HUES6 (cell line): Measurements from ENCODE around the gene SLK.

Experiments
- H3K27ac ChIP-seq: 2 replicates; pipeline ENCODE4 v1.7.0; 2013; ENCODE audit warnings: low read depth, mild to moderate bottlenecking, low read length, inconsistent platforms
- H3K27me3 ChIP-seq: 2 replicates; pipeline ENCODE4 v1.6.1; 2013; ENCODE audit warnings: low read length; ENCODE audit not compliant: control insufficient read depth, insufficient read depth
- H3K36me3 ChIP-seq: 2 replicates; pipeline ENCODE4 v1.6.1; 2013; ENCODE audit warnings: low read length; ENCODE audit not compliant: control insufficient read depth, insufficient read depth
- H3K4me1 ChIP-seq: 2 replicates; pipeline ENCODE4 v1.6.1; 2013; ENCODE audit warnings: low read length; ENCODE audit not compliant: control insufficient read depth, insufficient read depth
- H3K4me3 ChIP-seq: 2 replicates; pipeline ENCODE4 v1.5.1; 2013; ENCODE audit warnings: low read depth, low read length
- H3K9ac ChIP-seq: one replicate; pipeline ENCODE4 v1.6.1; 2013; ENCODE audit warnings: mild to moderate bottlenecking, low read length
- H3K9me3 ChIP-seq: 2 replicates; pipeline ENCODE4 v1.6.1; 2013; ENCODE audit warnings: low read depth, low read length; ENCODE audit not compliant: control insufficient read depth, insufficient read depth

The SLK gene

DNA sequence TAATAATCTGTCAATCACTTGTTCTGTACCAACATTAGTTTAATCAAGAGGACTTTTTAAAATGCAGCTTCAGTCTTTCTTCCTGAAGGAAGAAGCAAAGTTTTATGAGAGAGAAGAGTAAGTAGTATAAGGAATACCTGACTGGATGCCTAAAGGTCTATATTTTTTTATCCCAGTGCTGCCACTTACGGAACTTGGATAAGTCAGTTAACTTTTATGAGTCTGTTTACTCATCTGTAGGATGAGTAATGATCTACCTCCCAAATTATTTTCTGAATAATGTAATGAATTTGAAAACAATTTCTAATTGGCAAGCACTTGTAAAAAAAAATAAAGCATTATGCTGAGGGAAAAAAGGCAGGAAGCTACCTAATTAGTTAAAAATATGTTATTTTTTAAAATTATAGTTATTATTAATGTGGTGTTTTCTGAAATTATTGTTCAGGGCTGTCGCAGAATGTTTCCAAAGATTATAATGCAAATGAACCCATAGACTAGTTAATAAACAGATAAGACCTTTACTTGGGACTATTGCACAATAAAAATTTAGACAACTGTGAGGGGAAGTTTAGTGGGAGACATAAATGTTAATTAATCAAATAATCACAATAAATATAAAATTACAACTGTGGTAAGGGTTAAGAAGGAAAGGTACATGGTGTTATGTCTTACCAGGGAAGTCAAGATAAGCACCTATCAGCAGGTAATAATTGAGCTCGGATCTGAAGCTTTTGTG lies 24.6 kb downstream of the SLK start:
- no peak overlapping the region for H3K27ac ChIP-seq
- no peak overlapping the region for H3K9ac ChIP-seq
- H3K36me3 ChIP-seq = no peaks in the 10 kb centered on the region
- no peaks in the 10 kb centered on the region for H3K27me3 ChIP-seq
- no peaks in the 10 kb centered on the region for H3K9me3 ChIP-seq
- H3K4me1 ChIP-seq = no peaks in the 10 kb centered on the region
- no peak overlapping the region for H3K4me3 ChIP-seq

DNA sequence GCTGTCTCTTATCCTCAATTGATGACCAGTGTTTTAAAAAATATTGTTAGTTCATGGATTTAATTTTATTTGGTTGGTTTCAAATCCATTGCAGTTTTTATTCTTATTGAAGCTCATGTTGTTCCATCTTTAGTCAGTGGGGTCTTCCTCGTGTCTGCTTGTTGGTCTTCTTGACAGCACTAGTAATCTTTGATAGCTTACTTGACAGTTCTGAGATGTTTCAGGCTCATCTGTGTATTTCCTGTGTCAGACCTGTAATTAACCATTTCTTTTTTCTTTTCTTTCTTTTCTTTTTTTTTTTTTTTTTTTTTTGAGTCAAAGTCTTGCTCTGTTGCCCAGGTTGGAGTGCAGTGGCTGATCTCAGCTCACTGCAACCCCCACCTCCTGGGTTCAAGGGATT lies 28.2 kb downstream of the SLK start:
- H3K9me3 ChIP-seq = no peaks in the 10 kb centered on the region
- H3K27ac ChIP-seq = no peak overlapping the region
- H3K4me3 ChIP-seq = no peak overlapping the region
- peaks cover 4% of the 10 kb centered on the region; the same call in 1 of the 2 replicates for H3K36me3 ChIP-seq
- H3K9ac ChIP-seq = no peak overlapping the region
- no peaks in the 10 kb centered on the region for H3K27me3 ChIP-seq
- H3K4me1 ChIP-seq = no peaks in the 10 kb centered on the region

DNA sequence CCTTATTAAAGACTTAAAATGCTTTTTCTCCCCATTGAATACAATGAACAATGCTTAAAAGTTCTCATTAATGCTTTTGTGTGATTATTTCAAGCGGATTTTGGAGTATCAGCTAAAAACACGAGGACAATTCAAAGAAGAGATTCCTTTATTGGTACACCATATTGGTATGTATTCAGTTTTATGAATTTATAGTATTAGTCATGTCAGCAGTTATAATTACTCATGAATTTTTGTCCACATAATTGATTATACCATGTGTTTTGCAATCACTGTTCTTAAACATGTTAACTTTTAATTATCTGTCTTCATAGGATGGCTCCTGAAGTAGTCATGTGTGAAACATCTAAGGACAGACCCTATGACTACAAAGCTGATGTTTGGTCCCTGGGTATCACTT lies 31.9 kb downstream of the SLK start:
- no peaks in the 10 kb centered on the region for H3K4me1 ChIP-seq
- no peaks in the 10 kb centered on the region for H3K27me3 ChIP-seq
- no peaks in the 10 kb centered on the region for H3K9me3 ChIP-seq
- H3K9ac ChIP-seq = no peak overlapping the region
- H3K27ac ChIP-seq = no peak overlapping the region
- H3K4me3 ChIP-seq = no peak overlapping the region
- H3K36me3 ChIP-seq = peaks cover 31% of the 10 kb centered on the region

DNA sequence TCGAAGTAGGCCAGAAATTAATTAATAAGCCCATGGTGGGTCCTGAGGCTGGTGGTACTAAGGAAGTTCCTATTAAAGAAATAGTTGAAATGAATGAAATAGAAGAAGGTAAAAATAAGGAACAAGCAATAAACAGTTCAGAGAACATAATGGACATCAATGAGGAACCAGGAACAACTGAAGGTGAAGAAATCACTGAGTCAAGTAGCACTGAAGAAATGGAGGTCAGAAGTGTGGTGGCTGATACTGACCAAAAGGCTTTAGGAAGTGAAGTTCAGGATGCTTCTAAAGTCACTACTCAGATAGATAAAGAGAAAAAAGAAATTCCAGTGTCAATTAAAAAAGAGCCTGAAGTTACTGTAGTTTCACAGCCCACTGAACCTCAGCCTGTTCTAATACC lies 36.0 kb downstream of the SLK start:
- no peaks in the 10 kb centered on the region for H3K4me1 ChIP-seq
- H3K4me3 ChIP-seq = no peak overlapping the region
- H3K27ac ChIP-seq = no peak overlapping the region
- no peaks in the 10 kb centered on the region for H3K27me3 ChIP-seq
- no peak overlapping the region for H3K9ac ChIP-seq
- peaks cover 50% of the 10 kb centered on the region for H3K36me3 ChIP-seq
- H3K9me3 ChIP-seq = no peaks in the 10 kb centered on the region

DNA sequence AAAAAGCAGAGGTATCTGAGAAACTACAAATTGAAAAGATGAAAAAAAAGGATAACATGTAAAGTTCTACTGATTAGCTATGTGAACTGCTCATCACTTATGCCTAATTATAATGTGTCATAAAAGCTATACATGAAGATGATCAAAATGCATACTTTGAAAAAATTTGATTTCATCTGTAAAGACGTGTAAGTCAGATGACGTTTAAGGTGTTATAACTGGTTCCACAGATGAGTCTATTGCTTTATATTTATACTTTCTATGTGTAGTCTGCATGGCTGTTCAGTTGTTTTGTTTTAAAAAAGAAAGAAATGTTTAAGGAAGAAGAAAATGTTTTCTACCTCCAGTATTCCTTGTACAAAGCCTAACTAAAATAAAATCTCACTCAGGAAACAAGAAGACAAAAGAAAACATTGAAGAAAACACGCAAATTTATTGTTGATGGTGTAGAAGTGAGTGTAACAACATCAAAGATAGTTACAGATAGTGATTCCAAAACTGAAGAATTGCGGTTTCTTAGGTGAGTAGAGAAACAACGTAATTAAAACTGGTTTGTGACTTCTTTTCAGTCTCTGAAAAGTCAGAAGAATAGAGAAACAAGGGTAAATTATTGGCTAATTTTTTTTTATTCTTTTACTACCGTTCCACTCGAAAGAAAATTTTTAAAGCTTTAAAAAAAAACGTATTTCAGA lies 38.4 kb downstream of the SLK start:
- H3K4me1 ChIP-seq = no peaks in the 10 kb centered on the region
- H3K36me3 ChIP-seq = peaks cover 50% of the 10 kb centered on the region
- no peak overlapping the region for H3K4me3 ChIP-seq
- no peaks in the 10 kb centered on the region for H3K27me3 ChIP-seq
- H3K9ac ChIP-seq = no peak overlapping the region
- H3K27ac ChIP-seq = no peak overlapping the region
- H3K9me3 ChIP-seq = no peaks in the 10 kb centered on the region

DNA sequence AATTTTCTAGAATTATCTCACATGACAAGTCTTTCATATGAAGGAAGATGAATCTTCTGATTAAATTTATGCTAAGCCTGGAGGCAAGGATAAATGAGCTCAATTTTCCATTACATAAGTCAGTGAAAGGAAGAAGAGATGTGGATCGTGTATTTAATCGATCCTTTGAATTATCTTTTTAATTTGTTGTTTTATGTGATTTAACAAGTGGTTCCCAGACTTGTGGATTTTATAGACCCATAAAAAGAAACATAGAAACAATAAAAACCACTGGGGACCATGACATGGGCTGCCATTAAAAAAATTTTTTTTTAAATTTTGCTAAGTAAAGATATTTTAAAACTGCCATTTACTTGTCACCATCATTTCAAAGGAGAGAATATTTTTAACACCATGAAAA lies 45.0 kb downstream of the SLK start:
- Histone ChIP-seq H3K4me1 (no peaks in the 10 kb centered on the region), H3K27me3 (no peaks in the 10 kb centered on the region), H3K9me3 (no peaks in the 10 kb centered on the region), H3K36me3 (peaks cover 8% of the 10 kb centered on the region; the same call in 1 of the 2 replicates), H3K4me3 (no peak overlapping the region), H3K27ac (no peak overlapping the region), H3K9ac (no peak overlapping the region)

DNA sequence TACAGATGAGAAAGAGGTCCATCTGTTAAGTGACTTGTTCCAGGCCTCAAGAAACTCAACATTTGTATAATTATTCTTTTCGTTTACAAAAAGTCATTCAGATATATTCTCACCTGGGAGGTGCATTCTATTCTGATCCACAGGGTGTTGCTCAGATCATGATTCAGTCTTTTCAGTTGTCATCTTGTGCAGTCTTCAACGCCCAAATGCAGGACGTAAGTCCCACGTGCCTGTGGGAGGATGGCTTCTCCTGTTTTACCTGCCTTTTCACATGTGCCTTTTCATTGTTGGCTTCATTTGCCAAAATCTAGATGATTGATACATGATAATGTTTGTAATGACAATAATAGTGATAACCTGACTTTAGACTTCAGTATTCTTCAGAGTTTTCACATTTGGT lies 46.5 kb downstream of the SLK start:
- Histone ChIP-seq H3K36me3 (0 out of 2 replicates have a peak, but pooled peaks cover 9% of the 10 kb centered on the region), H3K4me1 (no peaks in the 10 kb centered on the region), H3K4me3 (no peak overlapping the region), H3K9me3 (no peaks in the 10 kb centered on the region), H3K9ac (no peak overlapping the region), H3K27ac (no peak overlapping the region), H3K27me3 (no peaks in the 10 kb centered on the region)

DNA sequence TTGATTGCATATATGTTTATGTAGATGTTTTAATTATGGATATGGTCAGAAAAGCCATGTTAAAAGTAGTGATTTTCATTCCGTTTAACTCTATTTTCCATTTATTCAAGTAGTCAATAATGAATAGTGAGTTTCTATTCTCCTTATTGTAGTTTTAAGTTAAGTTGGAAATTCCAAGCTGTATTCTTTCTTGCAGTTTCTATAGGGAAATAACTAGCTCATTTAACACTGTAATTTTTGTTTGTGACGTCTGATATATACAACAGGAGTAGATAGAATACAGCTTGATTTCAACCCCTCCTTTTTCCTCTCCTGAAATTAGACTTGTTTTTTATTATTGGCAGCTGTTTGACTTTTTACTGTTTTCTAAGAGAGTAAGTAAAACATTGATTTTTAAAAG lies 47.2 kb downstream of the SLK start:
- no peak overlapping the region for H3K9ac ChIP-seq
- no peaks in the 10 kb centered on the region for H3K9me3 ChIP-seq
- no peak overlapping the region for H3K27ac ChIP-seq
- H3K36me3 ChIP-seq = peaks cover 14% of the 10 kb centered on the region; the same call in 1 of the 2 replicates
- no peaks in the 10 kb centered on the region for H3K4me1 ChIP-seq
- no peaks in the 10 kb centered on the region for H3K27me3 ChIP-seq
- no peak overlapping the region for H3K4me3 ChIP-seq

DNA sequence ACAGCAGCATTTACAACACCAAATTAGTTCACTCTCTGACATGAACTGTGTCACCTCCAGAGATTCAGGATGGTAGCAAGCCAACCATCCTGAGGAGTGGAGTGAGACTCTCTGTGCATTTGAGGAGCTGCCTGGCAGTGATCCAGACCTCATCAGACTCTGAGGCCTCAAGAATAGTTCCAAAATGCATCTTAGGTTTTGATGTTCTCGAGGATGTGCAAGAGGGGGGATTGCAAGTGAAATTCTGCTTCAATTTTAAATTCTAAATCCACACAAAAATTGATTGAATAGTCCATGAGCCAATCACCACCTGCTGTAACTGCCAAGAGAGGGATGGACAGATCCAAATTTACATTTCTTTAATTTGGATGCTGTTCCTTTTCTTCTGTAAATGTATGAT lies 49.7 kb downstream of the SLK start:
- H3K9me3 ChIP-seq = no peaks in the 10 kb centered on the region
- peaks cover 38% of the 10 kb centered on the region for H3K36me3 ChIP-seq
- H3K4me1 ChIP-seq = no peaks in the 10 kb centered on the region
- H3K4me3 ChIP-seq = no peak overlapping the region
- no peak overlapping the region for H3K27ac ChIP-seq
- H3K9ac ChIP-seq = no peak overlapping the region
- no peaks in the 10 kb centered on the region for H3K27me3 ChIP-seq

DNA sequence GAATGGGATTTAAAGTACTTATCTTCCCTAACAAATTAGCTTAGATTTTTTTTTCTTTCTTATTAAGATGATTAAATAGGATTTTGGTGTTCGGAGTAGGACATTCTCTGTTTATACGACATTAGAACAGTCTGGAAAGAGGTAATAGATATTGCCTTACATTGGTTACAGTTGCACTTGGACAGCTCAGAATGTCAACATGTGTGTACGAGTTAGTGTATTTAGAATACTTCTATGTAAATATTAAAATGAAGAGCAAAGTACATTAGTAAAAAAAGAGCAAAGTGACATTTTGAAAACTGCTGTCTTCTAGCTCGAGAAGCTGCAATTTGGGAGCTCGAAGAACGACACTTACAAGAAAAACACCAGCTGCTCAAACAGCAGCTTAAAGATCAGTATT lies 51.5 kb downstream of the SLK start:
- no peak overlapping the region for H3K4me3 ChIP-seq
- no peak overlapping the region for H3K9ac ChIP-seq
- H3K9me3 ChIP-seq = no peaks in the 10 kb centered on the region
- peaks cover 51% of the 10 kb centered on the region for H3K36me3 ChIP-seq
- no peak overlapping the region for H3K27ac ChIP-seq
- no peaks in the 10 kb centered on the region for H3K4me1 ChIP-seq
- H3K27me3 ChIP-seq = no peaks in the 10 kb centered on the region

DNA sequence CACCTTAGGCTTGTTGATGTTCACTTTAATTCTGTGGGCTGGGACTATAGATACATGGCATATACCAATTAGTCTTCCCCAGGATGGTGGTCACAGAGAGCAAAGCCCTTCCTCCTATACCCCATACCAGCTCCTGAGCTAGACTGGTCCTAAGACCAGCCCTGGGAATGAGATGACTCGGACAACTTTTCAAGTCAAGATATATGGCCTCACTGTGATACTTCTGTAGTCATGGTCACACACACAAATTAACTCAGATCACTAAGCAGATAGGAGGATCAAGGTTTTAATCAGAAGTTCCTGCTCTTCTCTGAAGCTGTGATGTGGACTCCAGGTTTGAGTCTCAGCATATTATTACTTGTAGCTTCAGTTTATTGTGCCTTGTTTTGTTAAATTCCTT lies 53.1 kb downstream of the SLK start:
- no peaks in the 10 kb centered on the region for H3K4me1 ChIP-seq
- peaks cover 63% of the 10 kb centered on the region for H3K36me3 ChIP-seq
- H3K9ac ChIP-seq = no peak overlapping the region
- no peaks in the 10 kb centered on the region for H3K27me3 ChIP-seq
- no peaks in the 10 kb centered on the region for H3K9me3 ChIP-seq
- H3K27ac ChIP-seq = no peak overlapping the region
- H3K4me3 ChIP-seq = no peak overlapping the region
